ENCODE data around the gene ZIK1.

The ZIK1 gene

DNA sequence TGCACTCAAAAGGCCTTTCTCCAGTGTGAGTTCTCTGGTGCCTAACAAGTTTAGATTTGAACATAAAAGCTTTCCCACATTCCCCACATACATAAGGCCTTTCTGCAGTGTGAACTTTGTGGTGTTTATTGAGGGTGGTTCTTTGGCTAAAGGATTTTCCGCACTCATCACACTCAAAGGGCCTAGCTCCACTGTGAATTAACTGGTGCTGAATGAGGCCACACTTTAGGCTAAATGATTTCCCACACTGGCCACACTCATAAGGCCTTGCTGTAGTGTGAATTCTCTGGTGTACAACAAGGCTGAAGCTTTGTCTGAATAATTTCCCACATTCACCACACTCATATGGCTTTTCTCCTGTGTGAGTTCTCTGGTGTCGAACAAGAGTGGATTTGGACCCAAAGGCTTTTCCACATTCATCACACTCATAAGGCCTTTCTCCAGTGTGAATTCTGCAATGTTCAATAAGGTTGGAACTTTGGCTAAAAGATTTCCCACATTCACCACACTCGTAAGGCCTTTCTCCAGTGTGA, 11.5 kb upstream of the ZIK1 start:
- no peak for TF ChIP-seq CTCF (IDR thresholded peaks at IDR 0.05; ENCODE audit: low read depth, low read length, missing control alignments)
- DNase-seq (ENCODE audit: low read depth): no peak
- H3K4me3 ChIP-seq (ENCODE audit: low read depth, low read length): no peak overlapping the region

- H3K4me3 ChIP-seq (ENCODE audit: low read depth, low read length): no peak overlapping the region
- TF ChIP-seq CTCF (IDR thresholded peaks at IDR 0.05; ENCODE audit: low read depth, low read length, missing control alignments): no peak
- no peak for DNase-seq (ENCODE audit: low read depth)
Observed at GRCh38 chr19:57576661-57577060, 7.3 kb upstream of the ZIK1 start.

DNA sequence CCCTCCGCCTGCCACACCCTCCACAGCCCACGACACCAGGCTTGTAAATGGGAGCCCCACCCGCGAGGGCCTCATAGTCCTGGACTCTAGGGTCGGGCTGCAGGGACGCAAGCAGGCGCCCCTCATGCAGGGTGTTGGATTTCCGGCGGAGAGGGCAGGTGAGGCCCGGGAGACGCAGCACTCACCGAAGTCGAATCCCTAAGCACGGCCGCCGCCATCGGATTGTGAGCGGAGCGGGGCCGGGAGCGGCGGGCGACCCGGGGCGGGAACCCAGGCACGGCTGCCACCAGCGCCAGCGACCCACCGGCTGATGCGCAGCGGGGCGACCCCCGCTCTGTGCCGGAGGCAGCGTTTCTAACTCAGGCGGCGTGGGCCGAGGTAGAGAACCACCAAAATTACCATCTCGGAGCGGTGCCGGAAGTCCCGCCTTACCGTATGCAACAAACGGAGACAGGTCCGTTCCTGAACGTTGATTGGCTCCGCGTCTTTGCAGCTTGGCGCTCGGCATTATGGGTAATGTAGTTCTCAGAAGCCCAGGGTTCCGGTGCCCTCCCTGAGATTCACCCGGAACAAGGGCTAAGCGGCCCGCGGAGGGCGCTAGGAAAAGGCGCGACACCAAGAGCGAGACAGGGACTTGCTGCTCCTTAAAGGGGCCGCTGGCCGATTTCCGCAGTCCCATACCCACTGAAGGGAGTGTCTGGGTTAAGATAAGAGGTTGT, 5.3 kb upstream of the ZIK1 start, which contains the start of gene ZNF416:
ZNF416 (minus strand) TSS at position 425 of the 719 bp plus-strand sequence; CDS start at position 218, 207 bp downstream.
- TF ChIP-seq CTCF (IDR thresholded peaks at IDR 0.05; ENCODE audit: low read depth, low read length, missing control alignments): peak; percentile 1
- peak within 1 kb of the TSS; percentile 88 for H3K4me3 ChIP-seq (ENCODE audit: low read depth, low read length)
- DNase-seq (ENCODE audit: low read depth): peak; percentile 99

GRCh38 chr19:57583104-57583520, 833 bp upstream of the ZIK1 start:
- no peak overlapping the region for H3K4me3 ChIP-seq (ENCODE audit: low read depth, low read length)
- TF ChIP-seq CTCF (IDR thresholded peaks at IDR 0.05; ENCODE audit: low read depth, low read length, missing control alignments): no peak
- DNase-seq (ENCODE audit: low read depth): no peak

- no peak for DNase-seq (ENCODE audit: low read depth)
- no peak for TF ChIP-seq CTCF (IDR thresholded peaks at IDR 0.05; ENCODE audit: low read depth, low read length, missing control alignments)
- no peak overlapping the region for H3K4me3 ChIP-seq (ENCODE audit: low read depth, low read length)
Observed at GRCh38 chr19:57587529-57587928, 3.6 kb downstream of the ZIK1 start.

GRCh38 chr19:57599377-57599760, 15.4 kb downstream of the ZIK1 start:
- H3K4me3 ChIP-seq (ENCODE audit: low read depth, low read length): peak overlapping the region; percentile 90
- no peak for TF ChIP-seq CTCF (IDR thresholded peaks at IDR 0.05; ENCODE audit: low read depth, low read length, missing control alignments)
- no peak for DNase-seq (ENCODE audit: low read depth)

Measured in GM12864 (cell line).